ENCODE measurements around the gene MLYCD.

DNA sequence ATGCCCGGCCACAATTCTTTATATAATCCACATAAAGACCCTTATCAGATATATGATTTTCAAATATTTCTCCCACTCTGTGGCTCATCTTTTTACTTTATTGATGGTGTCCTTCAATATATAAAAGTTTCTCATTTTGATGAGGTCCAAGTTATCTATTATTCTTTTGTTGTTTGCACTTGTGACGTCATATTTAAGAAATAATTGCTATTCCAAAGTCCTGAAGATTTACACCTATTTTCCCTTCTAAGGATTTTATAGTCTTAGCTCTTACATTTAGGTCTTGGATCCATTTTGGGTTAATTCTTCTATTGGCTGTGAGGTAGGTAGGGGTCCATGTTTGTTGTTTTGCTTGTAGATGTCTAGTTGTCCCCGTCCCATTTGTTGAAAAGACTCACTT is 3.0 kb upstream of the MLYCD start:
- no peak for TF ChIP-seq EZH2phosphoT487 (IDR thresholded peaks at IDR 0.05; ENCODE audit: borderline replicate concordance, low read length)
- TF ChIP-seq, protein P1, sequence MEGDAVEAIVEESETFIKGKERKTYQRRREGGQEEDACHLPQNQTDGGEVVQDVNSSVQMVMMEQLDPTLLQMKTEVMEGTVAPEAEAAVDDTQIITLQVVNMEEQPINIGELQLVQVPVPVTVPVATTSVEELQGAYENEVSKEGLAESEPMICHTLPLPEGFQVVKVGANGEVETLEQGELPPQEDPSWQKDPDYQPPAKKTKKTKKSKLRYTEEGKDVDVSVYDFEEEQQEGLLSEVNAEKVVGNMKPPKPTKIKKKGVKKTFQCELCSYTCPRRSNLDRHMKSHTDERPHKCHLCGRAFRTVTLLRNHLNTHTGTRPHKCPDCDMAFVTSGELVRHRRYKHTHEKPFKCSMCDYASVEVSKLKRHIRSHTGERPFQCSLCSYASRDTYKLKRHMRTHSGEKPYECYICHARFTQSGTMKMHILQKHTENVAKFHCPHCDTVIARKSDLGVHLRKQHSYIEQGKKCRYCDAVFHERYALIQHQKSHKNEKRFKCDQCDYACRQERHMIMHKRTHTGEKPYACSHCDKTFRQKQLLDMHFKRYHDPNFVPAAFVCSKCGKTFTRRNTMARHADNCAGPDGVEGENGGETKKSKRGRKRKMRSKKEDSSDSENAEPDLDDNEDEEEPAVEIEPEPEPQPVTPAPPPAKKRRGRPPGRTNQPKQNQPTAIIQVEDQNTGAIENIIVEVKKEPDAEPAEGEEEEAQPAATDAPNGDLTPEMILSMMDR (IDR thresholded peaks at IDR 0.05; ENCODE audit: low read depth, low read length, poor library complexity, severe bottlenecking) = no peak

Data from DOHH2 (cell line).